Measurements from ENCODE around the gene SORBS1.

SORBS1 gene

GRCh38 chr10:95535526-95535925 is 25.6 kb downstream of the SORBS1 start:
- no peak for DNase-seq (ENCODE audit: low spot score)
- Histone ChIP-seq H3K4me1 (ENCODE audit: insufficient read depth, poor library complexity, severe bottlenecking) (no peaks in the 10 kb centered on the region), H3K27ac (ENCODE audit: poor library complexity, severe bottlenecking) (no peak overlapping the region), H3K27me3 (ENCODE audit: insufficient read depth, poor library complexity, severe bottlenecking) (no peaks in the 10 kb centered on the region), H3K9me3 (ENCODE audit: severe bottlenecking) (no peaks in the 10 kb centered on the region), H3K36me3 (ENCODE audit: low read depth) (no peaks in the 10 kb centered on the region), H3K4me3 (ENCODE audit: severe bottlenecking) (no peak overlapping the region)
- no peak for TF ChIP-seq CTCF (IDR thresholded peaks at IDR 0.05; ENCODE audit: poor library complexity, severe bottlenecking)
- no peak for ATAC-seq (ENCODE audit: low read depth)

GRCh38 chr10:95533590-95533989 is 27.6 kb downstream of the SORBS1 start:
- no peaks in the 10 kb centered on the region for H3K27me3 ChIP-seq (ENCODE audit: insufficient read depth, poor library complexity, severe bottlenecking)
- DNase-seq (ENCODE audit: low spot score) (no peak), ATAC-seq (ENCODE audit: low read depth) (no peak)
- no peak overlapping the region for H3K4me3 ChIP-seq (ENCODE audit: severe bottlenecking)
- no peaks in the 10 kb centered on the region for H3K9me3 ChIP-seq (ENCODE audit: severe bottlenecking)
- TF ChIP-seq CTCF (IDR thresholded peaks at IDR 0.05; ENCODE audit: poor library complexity, severe bottlenecking), result no peak
- H3K27ac ChIP-seq (ENCODE audit: poor library complexity, severe bottlenecking), result no peak overlapping the region
- H3K4me1 ChIP-seq (ENCODE audit: insufficient read depth, poor library complexity, severe bottlenecking), result no peaks in the 10 kb centered on the region
- no peaks in the 10 kb centered on the region for H3K36me3 ChIP-seq (ENCODE audit: low read depth)

GRCh38 chr10:95532536-95532935 is 28.6 kb downstream of the SORBS1 start:
- DNase-seq (ENCODE audit: low spot score) (no peak), ATAC-seq (ENCODE audit: low read depth) (no peak)
- Histone ChIP-seq H3K4me3 (ENCODE audit: severe bottlenecking) (no peak overlapping the region), H3K27me3 (ENCODE audit: insufficient read depth, poor library complexity, severe bottlenecking) (no peaks in the 10 kb centered on the region), H3K27ac (ENCODE audit: poor library complexity, severe bottlenecking) (no peak overlapping the region), H3K36me3 (ENCODE audit: low read depth) (no peaks in the 10 kb centered on the region), H3K4me1 (ENCODE audit: insufficient read depth, poor library complexity, severe bottlenecking) (no peaks in the 10 kb centered on the region), H3K9me3 (ENCODE audit: severe bottlenecking) (no peaks in the 10 kb centered on the region)
- TF ChIP-seq CTCF (IDR thresholded peaks at IDR 0.05; ENCODE audit: poor library complexity, severe bottlenecking), result no peak

GRCh38 chr10:95531994-95532399 is 29.2 kb downstream of the SORBS1 start:
- no peak overlapping the region for H3K27ac ChIP-seq (ENCODE audit: poor library complexity, severe bottlenecking)
- DNase-seq (ENCODE audit: low spot score), result no peak
- H3K27me3 ChIP-seq (ENCODE audit: insufficient read depth, poor library complexity, severe bottlenecking), result no peaks in the 10 kb centered on the region
- H3K9me3 ChIP-seq (ENCODE audit: severe bottlenecking), result no peaks in the 10 kb centered on the region
- H3K4me3 ChIP-seq (ENCODE audit: severe bottlenecking), result no peak overlapping the region
- TF ChIP-seq CTCF (IDR thresholded peaks at IDR 0.05; ENCODE audit: poor library complexity, severe bottlenecking), result no peak
- no peaks in the 10 kb centered on the region for H3K4me1 ChIP-seq (ENCODE audit: insufficient read depth, poor library complexity, severe bottlenecking)
- ATAC-seq (ENCODE audit: low read depth), result no peak
- no peaks in the 10 kb centered on the region for H3K36me3 ChIP-seq (ENCODE audit: low read depth)

- DNase-seq (ENCODE audit: low spot score) (no peak), ATAC-seq (ENCODE audit: low read depth) (no peak)
- H3K9me3 ChIP-seq (ENCODE audit: severe bottlenecking), result no peaks in the 10 kb centered on the region
- TF ChIP-seq CTCF (IDR thresholded peaks at IDR 0.05; ENCODE audit: poor library complexity, severe bottlenecking), result no peak
- H3K27me3 ChIP-seq (ENCODE audit: insufficient read depth, poor library complexity, severe bottlenecking), result no peaks in the 10 kb centered on the region
- no peak overlapping the region for H3K4me3 ChIP-seq (ENCODE audit: severe bottlenecking)
- H3K4me1 ChIP-seq (ENCODE audit: insufficient read depth, poor library complexity, severe bottlenecking), result no peaks in the 10 kb centered on the region
- H3K27ac ChIP-seq (ENCODE audit: poor library complexity, severe bottlenecking), result no peak overlapping the region
- no peaks in the 10 kb centered on the region for H3K36me3 ChIP-seq (ENCODE audit: low read depth)
Measured at GRCh38 chr10:95531058-95531809, 29.9 kb downstream of the SORBS1 start.

All from RWPE2 (cell line).